ENCODE results near the gene FMO3.
A peak's percentile ranks its signal among the peaks of the same experiment; 100 is the strongest.

DNA sequence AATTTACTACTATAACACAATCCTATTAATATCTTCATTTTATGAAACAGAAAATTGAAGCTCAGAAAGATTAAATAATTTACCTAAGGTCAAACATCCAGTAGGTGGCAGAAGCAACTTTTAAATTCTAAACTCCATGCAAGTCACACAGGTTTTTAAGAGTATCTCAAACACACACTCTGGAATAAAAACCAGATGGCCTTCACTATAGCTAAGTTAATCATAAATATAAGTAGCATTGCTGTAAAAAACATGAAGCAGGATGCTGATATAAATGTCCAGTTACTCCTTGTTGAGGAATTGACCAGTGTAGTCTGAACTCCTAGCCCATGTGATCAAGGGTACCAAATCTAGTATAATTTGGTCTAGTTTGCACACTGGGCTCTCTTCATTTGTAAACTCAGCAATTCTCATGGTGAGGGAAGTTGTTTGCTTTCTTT lies 9.4 kb upstream of the FMO3 start:
- TF ChIP-seq, protein P1, sequence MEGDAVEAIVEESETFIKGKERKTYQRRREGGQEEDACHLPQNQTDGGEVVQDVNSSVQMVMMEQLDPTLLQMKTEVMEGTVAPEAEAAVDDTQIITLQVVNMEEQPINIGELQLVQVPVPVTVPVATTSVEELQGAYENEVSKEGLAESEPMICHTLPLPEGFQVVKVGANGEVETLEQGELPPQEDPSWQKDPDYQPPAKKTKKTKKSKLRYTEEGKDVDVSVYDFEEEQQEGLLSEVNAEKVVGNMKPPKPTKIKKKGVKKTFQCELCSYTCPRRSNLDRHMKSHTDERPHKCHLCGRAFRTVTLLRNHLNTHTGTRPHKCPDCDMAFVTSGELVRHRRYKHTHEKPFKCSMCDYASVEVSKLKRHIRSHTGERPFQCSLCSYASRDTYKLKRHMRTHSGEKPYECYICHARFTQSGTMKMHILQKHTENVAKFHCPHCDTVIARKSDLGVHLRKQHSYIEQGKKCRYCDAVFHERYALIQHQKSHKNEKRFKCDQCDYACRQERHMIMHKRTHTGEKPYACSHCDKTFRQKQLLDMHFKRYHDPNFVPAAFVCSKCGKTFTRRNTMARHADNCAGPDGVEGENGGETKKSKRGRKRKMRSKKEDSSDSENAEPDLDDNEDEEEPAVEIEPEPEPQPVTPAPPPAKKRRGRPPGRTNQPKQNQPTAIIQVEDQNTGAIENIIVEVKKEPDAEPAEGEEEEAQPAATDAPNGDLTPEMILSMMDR (conservative IDR thresholded peaks at IDR 0.05) = peak; percentile 63
- no peak for TF ChIP-seq ZFX (IDR thresholded peaks at IDR 0.05)

Measured in C4-2B (cell line).